Liver (tissue), 9 donors: ENCODE measurements around the gene MICALL1. TPM values are rescaled to one million over a fixed set of nuclear protein-coding genes. Genes with fewer than 3 reads are reported as not detected.

Experiments
- DNase-seq: peaks from one replicate; pipeline ENCODE4 v3.0.0-alpha.2; 2017; ENCODE audit warnings: low spot score
- H3K27ac ChIP-seq, 2 donors: one replicate each; pipeline ENCODE4 v1.7.0; 2013; ENCODE audit warnings: inconsistent platforms in 2 of 2, low read length in 2 of 2, control low read depth in 1 of 2, low read depth in 1 of 2, mild to moderate bottlenecking in 1 of 2
- H3K27me3 ChIP-seq, 4 donors: one replicate each; pipeline versions ENCODE4 v1.6.1 to v1.7.0; 2013; ENCODE audit warnings: low read length in 3 of 4, inconsistent platforms in 1 of 4, mild to moderate bottlenecking in 1 of 4, moderate library complexity in 1 of 4; ENCODE audit not compliant: control insufficient read depth in 4 of 4, insufficient read depth in 4 of 4
- H3K36me3 ChIP-seq, 4 donors: one replicate each; pipeline versions ENCODE4 v1.6.1 to v1.7.0; 2013; ENCODE audit warnings: low read length in 3 of 4, mild to moderate bottlenecking in 3 of 4, low read depth in 1 of 4, moderate library complexity in 1 of 4; ENCODE audit not compliant: control insufficient read depth in 4 of 4, insufficient read depth in 3 of 4
- H3K4me1 ChIP-seq, 4 donors: one replicate each; pipeline versions ENCODE4 v1.6.1 to v1.7.0; 2013; ENCODE audit warnings: low read length in 3 of 4, mild to moderate bottlenecking in 3 of 4, moderate library complexity in 1 of 4; ENCODE audit not compliant: control insufficient read depth in 4 of 4, insufficient read depth in 4 of 4
- H3K4me3 ChIP-seq, 3 donors: one replicate each; pipeline versions ENCODE4 v1.6.1 to v1.7.0; 2013; ENCODE audit warnings: low read length in 3 of 3, control low read depth in 1 of 3, low read depth in 1 of 3, mild to moderate bottlenecking in 1 of 3
- H3K9ac ChIP-seq, 2 donors: one replicate each; pipeline ENCODE4 v1.7.0; 2013; ENCODE audit warnings: low read length in 2 of 2, mild to moderate bottlenecking in 2 of 2, moderate library complexity in 2 of 2, control low read depth in 1 of 2, low read depth in 1 of 2
- H3K9me3 ChIP-seq, 4 donors: one replicate each; pipeline versions ENCODE4 v1.6.1 to v1.7.0; 2013; ENCODE audit warnings: low read length in 3 of 4; ENCODE audit not compliant: control insufficient read depth in 4 of 4
- ATF3 ChIP-seq: IDR thresholded peaks from 2 replicates; pipeline ENCODE4 v1.6.1; 2016; ENCODE audit warnings: antibody characterized with exemption
- FOXA1 ChIP-seq: IDR thresholded peaks from 2 replicates; pipeline ENCODE4 v1.6.1; 2016; ENCODE audit warnings: antibody characterized with exemption
- FOXA2 ChIP-seq: IDR thresholded peaks from 2 replicates; pipeline ENCODE4 v1.6.1; 2016; ENCODE audit warnings: antibody characterized with exemption
- GABPA ChIP-seq, 2 donors: IDR thresholded peaks in 1 of 2; conservative IDR thresholded peaks in 1 of 2; 2 replicates each; pipeline ENCODE4 v1.6.1; 2016; ENCODE audit warnings: antibody characterized with exemption in 2 of 2, mild to moderate bottlenecking in 1 of 2, moderate library complexity in 1 of 2
- HNF4A ChIP-seq, 2 donors: conservative IDR thresholded peaks; 2 replicates each; pipeline ENCODE4 v1.6.1; 2016; ENCODE audit warnings: antibody characterized with exemption in 2 of 2, mild to moderate bottlenecking in 2 of 2
- JUND ChIP-seq, 2 donors: IDR thresholded peaks; 2 replicates each; pipeline ENCODE4 v1.6.1; 2016; ENCODE audit warnings: antibody characterized with exemption in 2 of 2
- RAD21 ChIP-seq, 2 donors: IDR thresholded peaks; 2 replicates each; pipeline ENCODE4 v1.6.1; 2016; ENCODE audit warnings: antibody characterized with exemption in 2 of 2, mild to moderate bottlenecking in 2 of 2
- RXRA ChIP-seq, 2 donors: IDR thresholded peaks; 2 replicates each; pipeline ENCODE4 v1.6.1; 2017 to 2018; ENCODE audit warnings: antibody characterized with exemption in 2 of 2, mild to moderate bottlenecking in 1 of 2
- WGBS: extraction: QIAGEN DNeasy Blood & Tissue Kit; methylation state at CpG from one replicate; pipeline ENCODE4 v1.1.7; 2013; 5-methylcytosine and 5-hydroxymethylcytosine counted together
- polyA plus RNA-seq, 2 donors: library from polyadenylated mRNA; stranded (reverse) in 1 of 2; unstranded in 1 of 2; fragments of 200-250 nt in 1 of 2; fragments of >200 nt in 1 of 2; fragmentation: Nextera tagmentation in 1 of 2; extraction: Ambion mirVana in 1 of 2; gene quantifications; one replicate each; pipeline versions ENCODE4 v1.2.1 to v1.2.3, GENCODE V29; 2013 to 2015
- total RNA-seq, 2 donors: library from RNA; depleted of rRNA; stranded (reverse); fragments of >200 nt; gene quantifications; one replicate each; pipeline ENCODE4 v1.2.3, GENCODE V29; 2014
- TF ChIP-seq, protein P1 (sequence below): IDR thresholded peaks from 2 replicates; pipeline ENCODE4 v1.6.1; 2016; ENCODE audit warnings: antibody characterized with exemption, mild to moderate bottlenecking
- TF ChIP-seq, protein P2 (sequence below): IDR thresholded peaks from 2 replicates; pipeline ENCODE4 v1.6.1; 2016; ENCODE audit warnings: antibody characterized with exemption
- donor health status: healthy.
- donor health status: healthy.
- donor health status: healthy.
- donor health status: healthy.
- donor health status: healthy.

Gene MICALL1
- total and polyA plus RNA-seq, 4 donors = 2.0 to 9.3 (median 4.1) TPM

DNA sequence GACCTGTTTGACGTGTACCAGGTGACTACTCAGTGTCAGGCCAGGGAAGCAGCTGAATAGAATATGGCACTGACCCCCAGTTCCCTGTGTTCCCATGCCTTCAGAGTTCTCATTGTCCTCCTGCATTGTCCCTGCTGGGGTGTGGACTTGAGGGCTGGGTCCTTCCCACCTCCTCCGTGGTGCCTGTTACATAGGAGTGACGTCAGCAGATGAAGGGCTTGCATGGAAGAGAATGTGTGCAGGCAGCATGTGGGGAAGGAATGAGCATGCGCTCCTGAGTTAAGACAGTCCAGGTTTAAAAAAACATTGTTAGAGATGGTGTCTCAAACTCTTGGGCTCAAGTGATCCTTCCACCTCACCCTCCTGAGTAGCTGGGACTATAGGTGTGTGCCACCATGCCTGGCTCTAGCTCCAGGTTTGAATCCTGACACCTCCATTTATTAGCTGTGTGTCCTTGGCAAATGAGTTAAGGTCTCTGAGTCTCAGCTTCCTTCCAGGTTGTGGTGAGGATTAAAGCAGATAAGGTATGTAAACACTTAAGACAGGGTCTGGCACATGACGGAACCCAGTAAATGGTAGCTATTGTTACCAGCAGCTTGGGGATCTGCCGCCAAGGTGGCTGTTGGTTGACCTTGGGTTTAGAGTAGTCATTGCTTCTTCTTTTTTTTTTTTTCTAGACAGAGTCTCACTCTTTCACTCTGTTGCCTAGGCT lies 85.8 kb downstream of the MICALL1 start:
- Histone ChIP-seq H3K27me3 (no peaks in the 10 kb centered on the region), H3K4me3 (no peak overlapping the region), H3K9me3 (no peaks in the 10 kb centered on the region), H3K4me1 (no peaks in the 10 kb centered on the region), H3K27ac (no peak overlapping the region), H3K9ac (no peak overlapping the region), H3K36me3 (no peaks in the 10 kb centered on the region)
- no peak for TF ChIP-seq FOXA1
- TF ChIP-seq RXRA (IDR thresholded peaks at IDR 0.05) = no peak
- TF ChIP-seq GABPA (IDR thresholded peaks at IDR 0.05 in 1 of 2, conservative IDR thresholded peaks at IDR 0.05 in 1 of 2) = no peak
- TF ChIP-seq HNF4A (conservative IDR thresholded peaks at IDR 0.05) = no peak
- TF ChIP-seq JUND (IDR thresholded peaks at IDR 0.05) = no peak
- TF ChIP-seq, protein P1, sequence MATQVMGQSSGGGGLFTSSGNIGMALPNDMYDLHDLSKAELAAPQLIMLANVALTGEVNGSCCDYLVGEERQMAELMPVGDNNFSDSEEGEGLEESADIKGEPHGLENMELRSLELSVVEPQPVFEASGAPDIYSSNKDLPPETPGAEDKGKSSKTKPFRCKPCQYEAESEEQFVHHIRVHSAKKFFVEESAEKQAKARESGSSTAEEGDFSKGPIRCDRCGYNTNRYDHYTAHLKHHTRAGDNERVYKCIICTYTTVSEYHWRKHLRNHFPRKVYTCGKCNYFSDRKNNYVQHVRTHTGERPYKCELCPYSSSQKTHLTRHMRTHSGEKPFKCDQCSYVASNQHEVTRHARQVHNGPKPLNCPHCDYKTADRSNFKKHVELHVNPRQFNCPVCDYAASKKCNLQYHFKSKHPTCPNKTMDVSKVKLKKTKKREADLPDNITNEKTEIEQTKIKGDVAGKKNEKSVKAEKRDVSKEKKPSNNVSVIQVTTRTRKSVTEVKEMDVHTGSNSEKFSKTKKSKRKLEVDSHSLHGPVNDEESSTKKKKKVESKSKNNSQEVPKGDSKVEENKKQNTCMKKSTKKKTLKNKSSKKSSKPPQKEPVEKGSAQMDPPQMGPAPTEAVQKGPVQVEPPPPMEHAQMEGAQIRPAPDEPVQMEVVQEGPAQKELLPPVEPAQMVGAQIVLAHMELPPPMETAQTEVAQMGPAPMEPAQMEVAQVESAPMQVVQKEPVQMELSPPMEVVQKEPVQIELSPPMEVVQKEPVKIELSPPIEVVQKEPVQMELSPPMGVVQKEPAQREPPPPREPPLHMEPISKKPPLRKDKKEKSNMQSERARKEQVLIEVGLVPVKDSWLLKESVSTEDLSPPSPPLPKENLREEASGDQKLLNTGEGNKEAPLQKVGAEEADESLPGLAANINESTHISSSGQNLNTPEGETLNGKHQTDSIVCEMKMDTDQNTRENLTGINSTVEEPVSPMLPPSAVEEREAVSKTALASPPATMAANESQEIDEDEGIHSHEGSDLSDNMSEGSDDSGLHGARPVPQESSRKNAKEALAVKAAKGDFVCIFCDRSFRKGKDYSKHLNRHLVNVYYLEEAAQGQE = no peak
- no peak for TF ChIP-seq ATF3
- no peak for TF ChIP-seq RAD21 (IDR thresholded peaks at IDR 0.05)
- no peak for TF ChIP-seq FOXA2
- TF ChIP-seq, protein P2, sequence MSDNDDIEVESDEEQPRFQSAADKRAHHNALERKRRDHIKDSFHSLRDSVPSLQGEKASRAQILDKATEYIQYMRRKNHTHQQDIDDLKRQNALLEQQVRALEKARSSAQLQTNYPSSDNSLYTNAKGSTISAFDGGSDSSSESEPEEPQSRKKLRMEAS = no peak
- WGBS = 74% methylated on average over 6 of the region's 6 CpGs
- DNase-seq = no peak

Other genes starting within 250 kb of the MICALL1 start
- gene PDXP, start 247.6 kb upstream of the MICALL1 start, total RNA-seq = 10 to 100 TPM; 23.4 to 32.4 TPM
- gene PDXP, start 247.6 kb upstream of the MICALL1 start, polyA plus RNA-seq = 10 to 100 TPM; 24.7 to 42.2 TPM
- gene LGALS1, start 230.7 kb upstream of the MICALL1 start, total RNA-seq = 10 to 100 TPM; 35.6 to 74.9 TPM
- gene LGALS1, start 230.7 kb upstream of the MICALL1 start, polyA plus RNA-seq = 100 to 1,000 TPM; 108 to 138 TPM
- 10 to 100 TPM; 11.3 to 16.5 TPM for gene NOL12, start 220.0 kb upstream of the MICALL1 start, total RNA-seq
- gene NOL12, start 220.0 kb upstream of the MICALL1 start, polyA plus RNA-seq = 10 to 100 TPM in 1 of 2 donors, 1 to 10 TPM in 1; 6.9 to 11.6 TPM
- 10 to 100 TPM; 24.8 to 41.1 TPM for gene TRIOBP, start 209.2 kb upstream of the MICALL1 start, total RNA-seq
- gene TRIOBP, start 209.2 kb upstream of the MICALL1 start, polyA plus RNA-seq = 10 to 100 TPM in 1 of 2 donors, 1 to 10 TPM in 1; 4.8 to 18.3 TPM
- 10 to 100 TPM; 27.7 to 31.8 TPM for gene GCAT, start 98.4 kb upstream of the MICALL1 start, total RNA-seq
- gene GCAT, start 98.4 kb upstream of the MICALL1 start, polyA plus RNA-seq = 10 to 100 TPM; 20.7 to 32.6 TPM
- not detected for gene GALR3, start 82.9 kb upstream of the MICALL1 start, total RNA-seq
- gene GALR3, start 82.9 kb upstream of the MICALL1 start, polyA plus RNA-seq = not detected
- gene ANKRD54, start 62.0 kb upstream of the MICALL1 start, total RNA-seq = 10 to 100 TPM; 13.7 to 25.5 TPM
- 10 to 100 TPM; 10.7 to 11.3 TPM for gene ANKRD54, start 62.0 kb upstream of the MICALL1 start, polyA plus RNA-seq
- gene EIF3L, start 56.9 kb upstream of the MICALL1 start, total RNA-seq = 100 to 1,000 TPM; 103 to 217 TPM
- gene EIF3L, start 56.9 kb upstream of the MICALL1 start, polyA plus RNA-seq = 100 to 1,000 TPM; 104 to 117 TPM
- not detected for gene C22orf23, start 47.3 kb downstream of the MICALL1 start, total RNA-seq
- gene C22orf23, start 47.3 kb downstream of the MICALL1 start, polyA plus RNA-seq = under 1 TPM in 1 of 2 donors, not detected in 1; 0.02 TPM
- gene POLR2F, start 47.4 kb downstream of the MICALL1 start, total RNA-seq = 10 to 100 TPM; 21.4 to 27.9 TPM
- gene POLR2F, start 47.4 kb downstream of the MICALL1 start, polyA plus RNA-seq = 100 to 1,000 TPM in 1 of 2 donors, 10 to 100 TPM in 1; 84.7 to 152 TPM
- under 1 TPM; 0.05 to 0.08 TPM for gene SOX10, start 78.3 kb downstream of the MICALL1 start, total RNA-seq
- gene SOX10, start 78.3 kb downstream of the MICALL1 start, polyA plus RNA-seq = under 1 TPM; 0.06 to 0.29 TPM
- 10 to 100 TPM in 1 of 2 donors, 1 to 10 TPM in 1; 5.8 to 25.8 TPM for gene PICK1, start 151.1 kb downstream of the MICALL1 start, total RNA-seq
- 10 to 100 TPM; 10.3 to 15.9 TPM for gene PICK1, start 151.1 kb downstream of the MICALL1 start, polyA plus RNA-seq
- not detected for gene SLC16A8, start 177.9 kb downstream of the MICALL1 start, total RNA-seq
- under 1 TPM in 1 of 2 donors, not detected in 1; 0.10 TPM for gene SLC16A8, start 177.9 kb downstream of the MICALL1 start, polyA plus RNA-seq
- gene BAIAP2L2, start 204.4 kb downstream of the MICALL1 start, total RNA-seq = under 1 TPM in 1 of 2 donors, not detected in 1; 0.33 TPM
- gene BAIAP2L2, start 204.4 kb downstream of the MICALL1 start, polyA plus RNA-seq = under 1 TPM; 0.44 to 0.46 TPM